HepG2 (cell line): ENCODE results near the gene PAK1. TPM values are rescaled to one million over a fixed set of nuclear protein-coding genes. Genes with fewer than 3 reads are reported as not detected.

Experiments used
- ATAC-seq: fragments of 200-7000 bp; cut with Tn5 transposase; 3 replicates; pipeline ENCODE4 v1.9.1; 2020; ENCODE audit warnings: mild to moderate bottlenecking, moderate library complexity
- BruUV-seq: library from RNA; stranded (reverse); fragments of 400-500 nt; replicated peaks from 2 replicates; lab custom pipeline; 2021; lab: Mats Ljungman, UMichigan
- CTCF ChIA-PET: fragments of 300-600 bp; formaldehyde crosslinking; extraction: SDS; loops from one replicate; lab custom pipeline; 2021; ENCODE audit warnings: low total read pairs, inconsistent platforms, low intra/inter-chr PET ratio; lab: Yijun Ruan, JAX
- POLR2A ChIA-PET: fragments of 350-600 bp; sonication (Branson Sonifier 250); formaldehyde crosslinking; loops from one replicate; lab custom pipeline; 2020; ENCODE audit warnings: antibody characterized with exemption, inconsistent platforms; lab: Yijun Ruan, JAX
- DNase-seq: peaks from one replicate; pipeline ENCODE4 v3.0.0-alpha.2; 2015; ENCODE audit warnings: low spot score
- FAIRE-seq: peaks from 3 replicates; lab custom pipeline; 2011; peaks lifted over from hg19 to GRCh38; lab: Jason Lieb, UNC
- H2AFZ ChIP-seq: one replicate; pipeline ENCODE4 v1.6.1; 2011; ENCODE audit warnings: low read length, inconsistent platforms
- H3K27ac ChIP-seq: fragments of 300-600 bp; 3 replicates; pipeline ENCODE4 v1.8.0; 2011; ENCODE audit warnings: mixed run types, mild to moderate bottlenecking, mixed read lengths, low read length, inconsistent platforms; ENCODE audit not compliant: insufficient read depth; ENCODE audit errors: extremely low read length
- H3K27me3 ChIP-seq, 2 experiments: fragments of 200-600 bp in 1 of 2; 2 replicates in 1 of 2; 3 replicates in 1 of 2; pipeline versions ENCODE4 v1.6.0 to v1.8.0; 2011; ENCODE audit warnings: low read length in 2 of 2, mild to moderate bottlenecking in 2 of 2, moderate library complexity in 2 of 2, inconsistent platforms in 1 of 2; ENCODE audit not compliant: insufficient read depth in 2 of 2, control insufficient read depth in 1 of 2
- H3K36me3 ChIP-seq, 2 experiments: fragments of 200-600 bp in 1 of 2; replicated peaks in 1 of 2; 2 replicates in 1 of 2; 3 replicates in 1 of 2; pipeline versions ENCODE4 v1.5.1 to v1.8.0; 2011; ENCODE audit warnings: low read length in 2 of 2, inconsistent platforms in 1 of 2; ENCODE audit not compliant: insufficient read depth in 2 of 2, control insufficient read depth in 1 of 2
- H3K4me1 ChIP-seq: 2 replicates; pipeline ENCODE4 v1.5.1; 2012; ENCODE audit warnings: low read length, inconsistent platforms; ENCODE audit not compliant: insufficient read depth
- H3K4me2 ChIP-seq: 2 replicates; pipeline ENCODE4 v1.6.0; 2011; ENCODE audit warnings: low read depth, low read length, inconsistent platforms
- H3K4me3 ChIP-seq, 3 experiments: fragments of 200-600 bp in 1 of 3; sonication (generic), shearing (Covaris generic) in 1 of 3; replicated peaks in 1 of 3; 2 replicates each; pipeline ENCODE4 v1.5.1; 2011 to 2016; ENCODE audit warnings: low read length in 3 of 3, inconsistent platforms in 2 of 3, low read depth in 2 of 3, mild to moderate bottlenecking in 2 of 3, control low read depth in 1 of 3, mixed read lengths in 1 of 3; ENCODE audit not compliant: insufficient read depth in 1 of 3
- H3K79me2 ChIP-seq: one replicate; pipeline ENCODE4 v1.6.1; 2011; ENCODE audit warnings: low read length, inconsistent platforms; ENCODE audit not compliant: insufficient read depth
- H3K9ac ChIP-seq: 2 replicates; pipeline ENCODE4 v1.6.0; 2011; ENCODE audit warnings: mild to moderate bottlenecking, low read depth, low read length, inconsistent platforms; ENCODE audit not compliant: insufficient read depth
- H3K9me3 ChIP-seq: 2 replicates; pipeline ENCODE4 v1.5.1; 2012; ENCODE audit warnings: mild to moderate bottlenecking, low read length
- H4K20me1 ChIP-seq: 2 replicates; pipeline ENCODE4 v1.6.0; 2011; ENCODE audit warnings: inconsistent platforms, mild to moderate bottlenecking, low read length, moderate library complexity; ENCODE audit not compliant: insufficient read depth
- AHDC1 ChIP-seq: sonication (generic); formaldehyde crosslinking; IDR thresholded peaks from 2 replicates; pipeline ENCODE4 v1.5.1; 2020; ENCODE audit warnings: mild to moderate bottlenecking, missing genetic modification reagents, borderline replicate concordance
- DNMT3B ChIP-seq: conservative IDR thresholded peaks from 2 replicates; pipeline ENCODE4 v1.6.1; 2016; ENCODE audit warnings: missing biosample characterization, control low read depth
- DPF2 ChIP-seq: sonication (generic); formaldehyde crosslinking; IDR thresholded peaks from 2 replicates; pipeline ENCODE4 v1.4.0; 2020; ENCODE audit warnings: mild to moderate bottlenecking, low read depth, missing genetic modification reagents, borderline replicate concordance
- FOSL1 ChIP-seq: sonication (generic); formaldehyde crosslinking; IDR thresholded peaks from 2 replicates; pipeline ENCODE4 v1.9.0; 2021; ENCODE audit warnings: missing genetic modification reagents, borderline replicate concordance
- KLF15 ChIP-seq: sonication (generic); formaldehyde crosslinking; IDR thresholded peaks from 2 replicates; pipeline ENCODE4 v1.8.1; 2023; ENCODE audit warnings: borderline replicate concordance, mild to moderate bottlenecking, inconsistent platforms, missing genetic modification reagents, mixed read lengths
- MEIS2 ChIP-seq: sonication (generic); formaldehyde crosslinking; IDR thresholded peaks from 2 replicates; pipeline ENCODE4 v1.9.0; 2021; ENCODE audit warnings: mild to moderate bottlenecking, missing genetic modification reagents
- NONO ChIP-seq, 2 experiments: fragments of 450-650 bp in 1 of 2; sonication (generic) in 1 of 2; formaldehyde crosslinking in 1 of 2; IDR thresholded peaks in 1 of 2; conservative IDR thresholded peaks in 1 of 2; 2 replicates each; pipeline versions ENCODE4 v1.6.1 to v1.8.0; 2017 to 2022; ENCODE audit warnings: mild to moderate bottlenecking in 1 of 2, missing genetic modification reagents in 1 of 2, moderate library complexity in 1 of 2
- TEAD2 ChIP-seq: sonication (generic); formaldehyde crosslinking; IDR thresholded peaks from 2 replicates; pipeline ENCODE4 v1.9.0; 2021; ENCODE audit warnings: missing genetic modification reagents
- ZBTB20 ChIP-seq: sonication (generic); formaldehyde crosslinking; IDR thresholded peaks from 2 replicates; pipeline ENCODE4 v1.8.1; 2023; ENCODE audit warnings: missing genetic modification reagents, low read depth, mild to moderate bottlenecking, borderline replicate concordance
- ZEB1 ChIP-seq: IDR thresholded peaks from 2 replicates; pipeline ENCODE4 v1.6.1; 2012; ENCODE audit warnings: mild to moderate bottlenecking, low read depth, inconsistent platforms; ENCODE audit not compliant: insufficient replicate concordance
- ZFYVE20 ChIP-seq: sonication (generic); formaldehyde crosslinking; IDR thresholded peaks from 2 replicates; pipeline ENCODE4 v1.8.0; 2023; ENCODE audit warnings: low read depth, mild to moderate bottlenecking, moderate library complexity, missing genetic modification reagents, borderline replicate concordance
- ZSCAN12 ChIP-seq: sonication (generic); formaldehyde crosslinking; IDR thresholded peaks from 2 replicates; pipeline ENCODE4 v1.9.0; 2021; ENCODE audit warnings: mild to moderate bottlenecking, missing genetic modification reagents
- ZSCAN21 ChIP-seq: sonication (generic); formaldehyde crosslinking; IDR thresholded peaks from 2 replicates; pipeline ENCODE4 v1.8.0; 2022; ENCODE audit warnings: mild to moderate bottlenecking, missing genetic modification reagents, moderate library complexity, borderline replicate concordance
- WGBS: methylation state at CpG from one replicate; pipeline ENCODE4 v1.1.6; 2017; ENCODE audit warnings: low lambda C conversion rate; 5-methylcytosine and 5-hydroxymethylcytosine counted together
- in situ Hi-C: cut with HindIII; loops from 2 replicates; pipeline ENCODE4 v1.10.0; 2017; ENCODE audit warnings: low pct_unique_long_range_greater_than_20kb; ENCODE audit not compliant: extremely low pct_ligation_motif_present
- intact Hi-C: fragments of 100-400 bp; cut with micrococcal nuclease; formaldehyde crosslinking; loops from one replicate; pipeline ENCODE4 v1.10.0; 2022; ENCODE audit not compliant: unreplicated experiment
- polyA plus RNA-seq, 8 experiments: library from polyadenylated mRNA; depleted of rRNA in 3 of 8; stranded (reverse) in 7 of 8; unstranded in 1 of 8; fragments of >200 nt; fragmentation: Illumina TruSeq in 4 of 8; extraction: Trizol in 4 of 8; gene quantifications; 2 replicates each; pipeline versions ENCODE4 v1.2.1 to v1.2.3, GENCODE V29; 2011 to 2016; ENCODE audit warnings: low read depth in 4 of 8, missing spikeins in 1 of 8, mixed read lengths in 1 of 8; ENCODE audit not compliant: insufficient read depth in 1 of 8
- total RNA-seq, 5 experiments: library from RNA; depleted of rRNA; stranded (reverse); fragments of >200 nt; fragmentation: Illumina TruSeq; extraction: Trizol; gene quantifications; 2 replicates each; pipeline ENCODE4 v1.2.3, GENCODE V29; 2016; ENCODE audit warnings: low read depth in 1 of 5
- TF ChIP-seq, protein P1 (sequence below): sonication (generic); formaldehyde crosslinking; IDR thresholded peaks from 2 replicates; pipeline ENCODE4 v1.4.0; 2020; ENCODE audit warnings: mild to moderate bottlenecking, missing genetic modification reagents

PAK1 gene
- total and polyA plus RNA-seq, 2 of the 13 experiments (the other 11 are each of a cell fraction or from before 2014, with no cell fraction given), result 1.5 to 4.3 TPM

DNA sequence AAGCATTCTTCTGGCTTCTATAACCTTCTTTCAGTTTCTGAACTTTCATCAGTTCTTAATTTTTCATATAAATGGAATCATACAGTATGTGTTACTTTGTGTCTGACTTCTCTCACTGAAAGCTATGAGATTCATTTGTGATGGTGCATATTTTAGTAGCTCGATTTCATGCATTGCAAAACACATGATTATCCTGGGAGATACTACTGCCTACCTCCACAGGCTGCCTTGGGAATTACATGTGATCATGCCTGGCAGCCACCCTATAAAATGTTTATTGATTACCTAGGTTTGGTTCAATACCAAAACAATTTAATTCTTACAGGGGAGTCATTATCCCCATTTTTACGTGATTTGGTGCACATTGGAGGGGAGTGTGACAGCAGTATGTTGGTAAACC, 34.1 kb upstream of the PAK1 start (continued):
- TF ChIP-seq, protein P1, sequence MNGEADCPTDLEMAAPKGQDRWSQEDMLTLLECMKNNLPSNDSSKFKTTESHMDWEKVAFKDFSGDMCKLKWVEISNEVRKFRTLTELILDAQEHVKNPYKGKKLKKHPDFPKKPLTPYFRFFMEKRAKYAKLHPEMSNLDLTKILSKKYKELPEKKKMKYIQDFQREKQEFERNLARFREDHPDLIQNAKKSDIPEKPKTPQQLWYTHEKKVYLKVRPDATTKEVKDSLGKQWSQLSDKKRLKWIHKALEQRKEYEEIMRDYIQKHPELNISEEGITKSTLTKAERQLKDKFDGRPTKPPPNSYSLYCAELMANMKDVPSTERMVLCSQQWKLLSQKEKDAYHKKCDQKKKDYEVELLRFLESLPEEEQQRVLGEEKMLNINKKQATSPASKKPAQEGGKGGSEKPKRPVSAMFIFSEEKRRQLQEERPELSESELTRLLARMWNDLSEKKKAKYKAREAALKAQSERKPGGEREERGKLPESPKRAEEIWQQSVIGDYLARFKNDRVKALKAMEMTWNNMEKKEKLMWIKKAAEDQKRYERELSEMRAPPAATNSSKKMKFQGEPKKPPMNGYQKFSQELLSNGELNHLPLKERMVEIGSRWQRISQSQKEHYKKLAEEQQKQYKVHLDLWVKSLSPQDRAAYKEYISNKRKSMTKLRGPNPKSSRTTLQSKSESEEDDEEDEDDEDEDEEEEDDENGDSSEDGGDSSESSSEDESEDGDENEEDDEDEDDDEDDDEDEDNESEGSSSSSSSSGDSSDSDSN, result no peak
- no peak for TF ChIP-seq ZFYVE20 (CRISPR knock-in tag)
- TF ChIP-seq NONO (IDR thresholded peaks at IDR 0.05), result no peak
- no peak for TF ChIP-seq NONO (CRISPR knock-in tag; conservative IDR thresholded peaks at IDR 0.05)
- no peak for TF ChIP-seq FOSL1 (CRISPR knock-in tag)
- TF ChIP-seq DNMT3B (CRISPR knock-in tag), result no peak
- TF ChIP-seq ZEB1, result no peak
- TF ChIP-seq KLF15 (CRISPR knock-in tag), result no peak
- no peak for TF ChIP-seq ZSCAN12 (CRISPR knock-in tag)
- TF ChIP-seq MEIS2 (CRISPR knock-in tag), result no peak
- TF ChIP-seq DPF2 (CRISPR knock-in tag), result no peak

- Histone ChIP-seq H2AFZ (no peak overlapping the region), H3K4me3 (no peak overlapping the region), H3K36me3 (no peaks in the 10 kb centered on the region), H3K27ac (no peak overlapping the region), H4K20me1 (no peaks in the 10 kb centered on the region), H3K9me3 (no peaks in the 10 kb centered on the region), H3K9ac (no peak overlapping the region), H3K4me1 (no peaks in the 10 kb centered on the region), H3K79me2 (no peaks in the 10 kb centered on the region), H3K4me2 (no peak overlapping the region), H3K27me3 (no peaks in the 10 kb centered on the region; a peak in 1 of 5 replicates)
- no peak for FAIRE-seq
- 32% methylated on average over 2 of the region's 2 CpGs for WGBS
- DNase-seq, result no peak
- ChIA-PET POLR2A (no interaction called here), CTCF (no interaction called here)
- intact Hi-C loops, result no loop called here
- no peak for ATAC-seq
- BruUV-seq, result no TSS peak
- in situ Hi-C loops, result no loop called here
- no peak for TF ChIP-seq TEAD2
- TF ChIP-seq AHDC1 (CRISPR knock-in tag), result no peak
- TF ChIP-seq ZSCAN21 (CRISPR knock-in tag), result no peak
- TF ChIP-seq ZBTB20, result no peak
Measured at GRCh38 chr11:77506857-77507256, 33.0 kb upstream of the PAK1 start.
